Stimulated activated CD8-positive, alpha-beta memory T cell treated with anti-CD3 and anti-CD28 coated beads, Interleukin-15, amount 100 ng/mL, for 24 hours (primary cell): ENCODE measurements around the gene KCNQ5.

Experiments used
- DNase-seq: peaks from one replicate; pipeline ENCODE4 v3.0.0-alpha.2; 2020; ENCODE audit warnings: low read depth

KCNQ5 gene

DNA sequence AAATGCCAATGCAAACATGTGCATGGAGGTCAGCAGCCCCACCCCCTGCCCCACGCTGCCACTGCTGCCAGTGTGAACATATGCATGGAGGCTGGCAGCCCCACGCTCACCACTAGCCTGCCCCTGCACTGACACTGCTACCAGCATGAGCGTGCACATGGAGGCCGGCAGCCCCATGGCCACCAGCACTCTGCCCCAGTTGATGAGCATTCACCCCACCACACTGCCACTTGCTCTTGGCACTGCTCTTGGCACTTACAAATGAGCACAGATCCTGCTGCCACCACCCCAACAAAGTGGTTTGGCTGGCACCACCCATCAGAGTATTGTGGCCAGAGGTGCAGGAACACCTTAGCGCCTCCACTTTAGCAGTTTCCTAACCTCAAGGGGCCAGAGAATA, 429.3 kb downstream of the KCNQ5 start:
- DNase-seq = no peak

DNA sequence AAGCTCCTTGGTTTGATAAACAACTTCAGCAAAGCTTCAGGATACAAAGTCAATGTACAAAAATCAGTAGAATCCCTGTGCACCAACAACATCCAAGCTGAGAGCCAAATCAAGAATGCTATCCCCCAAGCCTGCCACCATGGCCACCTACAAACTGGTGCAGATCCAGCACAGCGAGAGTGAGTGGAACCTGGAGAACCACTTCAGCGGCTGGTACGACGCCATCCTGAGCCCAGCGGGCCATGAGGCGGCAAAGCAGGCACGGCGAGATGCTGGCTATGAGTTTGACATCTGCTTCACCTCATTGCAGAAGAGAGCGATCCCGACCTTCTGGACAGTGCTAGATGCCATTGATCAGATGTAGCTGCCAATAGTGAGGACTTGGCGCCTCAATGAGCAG, 433.1 kb downstream of the KCNQ5 start:
- no peak for DNase-seq

DNA sequence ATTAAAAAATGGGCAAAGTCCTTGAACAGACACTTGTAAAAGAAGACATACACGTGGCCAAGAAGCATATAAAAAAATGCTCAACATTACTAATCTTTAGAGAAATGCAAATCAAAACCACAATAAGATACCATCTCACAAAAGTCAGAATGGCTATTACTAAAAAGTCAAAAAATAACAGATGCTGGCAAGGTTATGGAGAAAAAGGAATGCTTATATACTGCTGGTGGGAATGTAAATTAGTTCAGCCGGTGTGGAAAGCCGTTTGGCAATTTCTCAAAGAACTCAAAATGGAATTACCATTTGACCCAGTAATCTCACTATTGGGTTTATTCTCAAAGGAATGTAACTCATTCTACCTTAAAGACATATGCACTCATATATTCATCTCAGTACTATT, 436.9 kb downstream of the KCNQ5 start:
- DNase-seq = no peak

DNA sequence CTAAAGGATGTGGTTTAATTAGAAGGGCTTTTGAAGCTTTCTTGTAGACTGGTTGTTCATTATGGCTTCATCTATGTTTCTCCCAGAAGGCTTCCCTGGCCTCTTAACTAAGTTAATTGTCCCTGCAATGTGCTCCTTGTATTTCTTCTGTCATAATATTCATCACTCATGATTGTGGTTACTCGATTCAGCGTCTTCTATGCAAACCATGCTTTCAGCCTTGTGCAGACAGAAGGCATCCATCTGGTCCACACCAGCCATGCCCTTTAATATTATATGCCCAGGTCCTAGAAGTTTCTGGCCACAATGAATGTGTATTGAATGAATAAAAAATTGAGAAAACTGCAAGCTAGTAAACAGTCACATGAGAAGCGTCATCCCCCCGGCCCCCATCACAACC, 440.3 kb downstream of the KCNQ5 start:
- no peak for DNase-seq

DNA sequence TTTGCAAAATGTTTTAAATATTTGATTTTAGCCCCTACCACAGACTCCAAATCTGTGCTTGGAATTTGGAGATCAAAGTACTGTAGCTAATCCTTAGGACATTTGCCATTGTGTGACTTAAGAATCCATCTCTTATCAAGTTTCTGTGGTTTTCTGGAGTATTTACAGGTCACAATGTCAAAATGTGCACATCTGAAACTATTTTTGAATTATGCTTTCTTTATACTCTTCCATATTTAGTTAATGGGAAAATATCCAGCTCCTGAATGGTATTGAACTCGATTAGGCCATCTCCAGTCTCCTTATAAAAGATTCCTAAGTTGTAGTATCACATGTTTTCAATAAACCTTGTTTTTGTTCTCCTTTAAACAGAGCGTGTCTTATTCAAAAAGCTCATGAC, 441.0 kb downstream of the KCNQ5 start:
- no peak for DNase-seq

DNA sequence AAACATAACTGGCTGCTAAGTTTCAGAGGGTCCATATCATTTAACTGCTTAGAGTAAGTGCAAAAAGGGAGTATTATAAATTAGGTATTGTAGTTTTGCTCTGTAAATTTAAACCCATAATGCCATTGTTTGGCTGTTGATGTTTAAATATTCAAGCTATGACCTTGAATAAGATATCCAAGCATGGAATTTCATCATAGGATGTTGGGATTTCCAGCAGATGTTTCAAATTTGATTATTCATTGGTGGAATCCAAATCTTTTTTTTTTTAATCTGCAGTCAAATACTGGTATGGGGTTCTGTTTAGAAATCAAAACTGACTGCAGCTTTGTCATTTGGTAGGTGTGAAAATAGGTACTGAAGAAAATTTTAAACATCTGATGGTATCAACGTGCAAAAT, 442.4 kb downstream of the KCNQ5 start:
- no peak for DNase-seq

DNA sequence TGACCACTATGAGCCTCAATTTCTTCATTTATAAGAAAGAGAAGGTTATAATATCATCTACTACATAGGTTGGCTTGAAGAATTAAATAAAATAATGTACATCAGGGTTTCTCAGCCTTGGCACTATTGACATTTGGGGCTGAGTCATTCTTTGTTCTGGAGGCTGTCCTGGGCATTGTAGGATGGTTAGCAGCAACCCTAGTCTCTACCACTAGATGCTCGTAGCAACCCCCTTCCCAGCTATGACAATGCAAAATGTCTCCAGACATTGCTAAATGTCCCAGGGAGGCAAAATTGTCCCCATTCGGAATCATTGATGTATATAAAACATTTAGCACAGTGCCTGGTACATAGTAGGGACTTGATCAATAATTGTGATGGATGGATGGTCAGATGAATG, 451.4 kb downstream of the KCNQ5 start:
- no peak for DNase-seq

DNA sequence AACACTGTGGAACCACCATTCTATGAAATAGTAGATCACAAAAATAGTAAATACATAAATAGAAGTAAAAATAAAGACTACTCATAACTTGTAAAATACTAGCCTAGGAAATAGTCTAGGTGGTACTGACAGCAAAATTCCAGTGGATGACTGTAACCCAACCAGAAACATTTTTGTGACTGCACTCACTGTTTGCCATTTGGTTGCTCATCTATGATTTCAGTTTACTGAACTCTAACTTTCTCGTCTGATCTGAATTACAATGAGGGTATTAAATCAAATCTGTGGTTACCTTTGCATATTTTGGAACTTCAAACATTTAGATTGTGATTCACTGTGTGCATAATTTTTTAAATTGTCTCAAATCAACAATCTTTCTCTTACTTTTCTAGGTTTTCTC, 452.3 kb downstream of the KCNQ5 start:
- no peak for DNase-seq

DNA sequence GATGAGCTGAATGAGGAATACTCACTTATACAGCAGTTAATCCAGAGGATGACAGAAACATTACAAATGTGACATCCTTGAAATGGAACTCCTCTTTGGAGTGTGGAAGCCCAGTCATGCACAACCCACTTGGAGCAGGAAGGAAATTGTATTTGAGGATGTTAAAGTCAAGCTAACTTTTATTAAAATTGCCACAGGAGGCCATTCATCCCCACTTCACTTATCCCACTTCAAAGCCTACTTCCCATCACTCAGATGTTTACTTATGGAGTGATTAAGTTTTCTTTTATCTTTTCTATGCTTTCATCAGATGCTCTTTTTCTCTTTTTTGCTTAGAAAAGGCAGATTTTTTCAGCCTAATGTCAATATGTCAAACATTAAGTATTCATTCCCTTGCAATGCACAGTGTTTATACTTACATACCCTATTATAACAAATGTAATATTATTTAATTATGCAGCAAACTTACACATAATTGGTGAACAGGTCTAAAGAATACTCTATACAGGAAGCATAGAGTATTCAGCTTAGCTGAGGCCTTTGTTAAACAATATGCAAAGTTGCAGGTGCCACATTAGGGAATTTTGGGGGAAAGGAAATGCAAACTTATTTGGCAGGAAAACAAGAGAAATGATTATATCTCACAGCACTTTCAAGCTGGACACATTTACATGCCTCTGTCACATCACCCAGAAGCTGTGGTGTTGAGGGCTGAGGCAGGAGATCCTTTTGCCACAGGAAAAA, 454.5 kb downstream of the KCNQ5 start:
- no peak for DNase-seq

DNA sequence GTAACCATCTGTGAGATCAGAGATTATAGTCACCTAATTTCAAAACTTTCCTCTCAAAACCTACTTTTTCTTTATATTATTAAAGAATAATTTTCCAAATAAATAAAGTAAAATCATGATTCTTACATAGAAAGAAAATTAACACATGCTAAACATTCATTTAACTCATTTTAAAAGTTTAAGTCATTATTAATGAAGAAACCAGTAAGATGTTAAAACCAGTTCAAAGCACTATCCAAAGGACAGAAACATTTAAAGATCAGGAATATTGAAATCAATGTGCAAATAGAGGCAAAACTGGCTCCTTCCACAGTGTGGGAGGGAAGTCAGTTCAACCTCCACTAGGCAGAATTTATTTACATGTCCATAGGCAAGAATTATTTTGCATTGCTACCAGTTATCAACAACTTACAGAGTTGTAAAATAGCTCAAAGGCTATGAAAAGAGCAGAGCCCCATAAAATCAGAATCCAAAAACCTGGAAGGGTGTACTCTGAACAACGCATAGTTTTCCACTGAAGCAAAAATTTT, 456.5 kb downstream of the KCNQ5 start:
- no peak for DNase-seq

DNA sequence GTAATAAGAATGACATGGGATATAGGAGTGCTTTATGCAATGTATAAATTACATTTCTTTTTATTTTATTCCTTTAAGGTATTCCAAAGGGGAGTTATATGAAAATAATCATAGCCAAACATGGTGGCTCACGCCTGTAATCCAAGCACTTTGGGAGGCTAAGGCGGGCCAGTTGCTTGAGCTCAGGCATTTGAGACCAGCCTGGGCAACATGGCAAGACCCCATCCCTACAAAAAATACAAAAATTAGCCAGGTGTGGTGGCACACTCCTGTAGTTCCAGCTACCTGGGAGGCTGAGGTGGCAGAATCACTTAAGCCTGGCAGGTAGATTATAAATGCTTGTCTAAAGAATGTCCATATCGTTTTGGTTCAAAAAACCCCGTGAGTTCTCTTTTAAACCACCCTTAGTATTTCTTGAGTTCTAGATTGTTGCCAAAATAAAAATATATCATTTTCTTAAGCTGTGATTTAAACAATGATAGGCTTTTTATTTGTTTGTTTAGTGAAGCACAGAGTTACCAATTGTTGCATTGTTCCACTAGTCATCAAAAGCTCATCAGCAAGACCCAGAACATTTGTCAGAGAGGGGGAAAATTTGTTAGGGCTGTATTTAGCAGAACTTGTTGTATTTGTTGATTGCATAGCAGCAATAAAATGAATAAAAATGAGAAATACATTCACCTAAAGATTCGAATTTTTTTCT, 457.2 kb downstream of the KCNQ5 start:
- DNase-seq = no peak

DNA sequence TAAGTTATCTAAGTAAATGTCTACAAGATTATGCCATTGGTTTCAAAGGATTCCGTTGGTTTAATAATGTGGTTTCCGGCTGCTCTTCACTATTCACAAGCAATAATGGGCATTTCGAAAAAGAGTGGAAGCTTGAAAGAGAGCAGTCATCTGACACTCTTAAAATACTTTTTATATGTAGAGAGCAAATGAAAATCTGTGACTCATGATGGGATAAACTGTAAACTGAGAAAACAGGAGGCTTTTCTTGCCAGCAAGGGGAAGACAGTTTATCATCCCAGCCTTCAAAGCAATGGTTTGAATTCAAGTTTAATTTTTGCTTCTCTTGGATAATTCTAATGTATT, 457.7 kb downstream of the KCNQ5 start:
- no peak for DNase-seq

DNA sequence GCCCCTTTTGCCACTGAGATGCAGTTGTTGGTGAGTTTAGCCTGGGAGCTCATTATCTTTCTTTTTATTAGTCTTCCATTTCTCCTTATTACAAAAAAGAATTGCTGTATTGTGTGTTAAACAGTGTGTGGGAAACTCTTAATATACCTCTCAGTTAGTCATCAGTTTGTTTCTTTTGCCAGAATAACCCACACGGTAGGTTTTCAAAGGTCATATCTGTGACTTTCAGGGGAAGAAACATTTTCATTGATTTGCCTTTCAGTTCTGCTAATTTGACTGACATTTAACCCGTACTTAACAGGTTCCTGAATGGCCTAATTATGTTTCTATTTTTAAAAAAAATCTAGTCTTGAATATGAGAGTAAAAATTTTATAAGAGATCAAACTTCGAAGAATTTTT, 458.1 kb downstream of the KCNQ5 start:
- DNase-seq = no peak

DNA sequence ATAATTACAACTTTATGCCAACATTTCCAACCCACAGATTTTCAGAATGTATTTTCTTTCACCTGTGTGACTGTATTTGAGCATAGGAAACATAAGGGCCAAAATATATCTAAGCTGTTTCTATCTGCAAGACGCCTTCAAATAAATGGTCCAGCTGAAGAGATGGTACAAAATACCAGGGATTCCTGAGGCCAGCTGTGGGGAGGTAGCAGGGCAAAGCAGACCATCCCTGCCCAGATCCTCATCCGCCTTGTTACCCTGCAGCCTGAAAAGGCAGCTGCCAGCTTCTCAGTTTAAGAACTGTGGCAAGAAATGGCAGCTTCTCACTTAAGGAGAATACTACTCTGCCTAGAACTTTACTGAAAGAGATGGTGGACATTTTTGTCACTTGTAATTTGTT, 460.1 kb downstream of the KCNQ5 start:
- DNase-seq = no peak

DNA sequence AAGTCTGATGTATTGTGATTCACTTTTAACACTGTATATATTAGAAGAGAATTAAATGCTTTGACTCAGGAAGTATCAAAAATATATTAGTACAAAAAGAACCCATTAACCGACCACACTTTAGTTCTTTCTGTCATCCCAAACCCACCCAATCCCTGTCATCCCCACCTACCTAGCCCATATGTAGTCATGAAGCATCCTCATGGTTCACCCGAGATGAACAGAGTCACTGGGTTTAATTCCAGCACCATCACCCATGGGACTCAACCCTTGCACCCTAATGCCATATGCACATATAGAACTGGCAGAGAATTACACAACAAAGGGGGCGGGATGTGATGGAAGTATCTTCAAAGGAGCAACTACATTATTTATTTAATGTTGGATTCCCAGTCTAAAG, 462.0 kb downstream of the KCNQ5 start:
- no peak for DNase-seq

DNA sequence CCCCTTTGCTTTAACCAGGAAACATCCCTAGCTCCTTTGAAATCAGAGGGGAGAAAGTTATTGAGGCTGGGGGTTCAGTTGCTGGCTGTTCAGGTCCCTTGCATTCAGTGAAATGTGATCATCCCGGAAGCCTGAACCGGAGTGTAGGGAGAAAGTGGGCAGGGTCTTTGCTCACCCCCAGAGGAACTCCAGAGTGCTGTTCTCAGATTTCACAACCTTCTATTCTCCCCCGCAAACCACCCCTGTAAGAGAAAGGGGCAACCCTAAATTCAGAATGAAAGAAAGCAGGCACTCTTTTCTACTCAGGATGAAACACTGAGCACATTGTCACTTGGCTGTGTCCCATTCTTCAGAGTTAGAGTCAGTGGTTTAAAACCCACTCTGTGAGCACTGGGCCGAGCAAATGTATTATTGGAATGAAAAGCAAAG, 463.6 kb downstream of the KCNQ5 start:
- no peak for DNase-seq

DNA sequence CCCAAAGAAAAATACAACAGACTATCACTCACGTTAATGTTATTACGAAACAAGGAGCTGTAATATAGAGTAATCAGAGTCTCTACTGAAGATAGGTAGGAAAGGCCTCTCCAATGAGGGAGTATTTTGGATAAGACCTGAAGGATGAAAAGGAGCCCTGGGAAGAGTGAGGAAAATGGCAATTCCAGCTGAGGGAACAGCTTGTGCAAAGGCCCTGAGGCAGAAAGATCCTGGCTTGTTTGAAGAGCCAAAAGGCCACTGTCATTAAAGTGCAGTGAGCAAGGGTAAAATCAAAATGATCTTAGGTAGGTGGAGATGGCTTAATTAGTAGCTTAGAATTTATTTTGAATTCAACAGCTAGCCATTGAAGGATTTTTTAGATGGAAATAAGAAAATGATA, 464.9 kb downstream of the KCNQ5 start:
- no peak for DNase-seq

DNA sequence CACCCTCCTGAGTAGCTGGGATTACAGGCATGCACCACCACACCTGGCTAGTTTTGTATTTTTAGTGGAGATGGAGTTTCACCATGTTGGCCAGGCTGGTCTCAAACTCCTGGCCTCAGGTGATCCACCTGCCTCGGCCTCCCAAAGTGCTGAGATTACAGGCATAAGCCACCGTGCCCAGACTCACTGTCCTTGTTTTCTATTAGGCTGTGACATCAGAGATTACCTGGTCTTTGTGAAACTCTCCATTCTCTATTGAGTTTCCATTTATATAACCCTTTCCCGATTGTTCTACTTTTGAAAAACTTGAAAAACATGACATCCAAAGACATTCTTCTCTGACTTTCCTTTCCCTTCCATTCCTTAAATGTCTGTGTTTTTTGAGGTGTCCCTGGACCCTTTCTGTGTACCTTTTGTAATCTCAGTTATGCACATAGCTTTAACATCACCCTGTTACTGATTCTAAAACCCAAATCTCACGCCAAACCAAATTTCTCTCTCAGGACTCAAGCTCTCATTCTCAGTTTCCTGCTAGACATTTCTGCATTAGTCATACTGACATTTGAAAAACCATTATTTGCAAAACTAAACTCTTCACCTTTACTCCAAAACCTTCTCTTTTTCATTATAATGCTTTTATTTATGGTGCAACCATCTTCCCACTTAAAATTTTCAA, 466.4 kb downstream of the KCNQ5 start:
- no peak for DNase-seq

DNA sequence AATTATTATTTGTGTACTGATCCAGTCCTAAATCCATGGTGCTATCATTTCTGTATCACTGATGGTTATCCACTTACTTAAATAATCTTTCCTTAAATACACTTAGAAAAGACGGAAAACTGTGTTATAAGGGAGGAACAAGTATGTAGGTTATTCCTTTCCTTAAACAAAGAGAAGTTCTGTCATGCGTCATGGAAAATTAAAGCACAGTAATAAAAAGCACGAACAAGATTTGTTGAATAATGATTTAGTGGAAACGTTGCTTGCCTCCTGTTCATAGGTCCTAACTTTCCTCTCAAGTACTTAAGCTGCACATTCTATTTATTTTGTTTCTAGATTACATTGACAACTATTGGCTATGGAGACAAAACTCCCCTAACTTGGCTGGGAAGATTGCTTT, 483.1 kb downstream of the KCNQ5 start:
- no peak for DNase-seq

DNA sequence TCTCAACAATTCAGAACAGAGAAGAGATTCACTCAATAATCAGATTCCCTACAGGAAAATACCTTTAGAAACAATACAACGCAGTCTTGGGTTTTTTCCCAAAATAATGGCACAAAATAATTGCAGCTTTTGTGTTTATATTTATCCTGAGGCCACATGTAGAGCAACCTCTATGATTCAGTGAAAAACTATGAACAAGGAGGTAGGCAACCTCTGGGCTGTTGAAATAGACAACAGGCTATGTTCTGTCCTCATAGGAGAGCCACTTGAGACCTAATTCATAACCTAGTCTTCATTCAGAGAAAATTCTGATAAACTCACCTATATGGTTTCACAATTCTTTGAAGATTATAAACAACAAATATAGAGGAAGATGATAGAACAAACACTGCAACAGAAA, 485.2 kb downstream of the KCNQ5 start:
- DNase-seq = no peak

DNA sequence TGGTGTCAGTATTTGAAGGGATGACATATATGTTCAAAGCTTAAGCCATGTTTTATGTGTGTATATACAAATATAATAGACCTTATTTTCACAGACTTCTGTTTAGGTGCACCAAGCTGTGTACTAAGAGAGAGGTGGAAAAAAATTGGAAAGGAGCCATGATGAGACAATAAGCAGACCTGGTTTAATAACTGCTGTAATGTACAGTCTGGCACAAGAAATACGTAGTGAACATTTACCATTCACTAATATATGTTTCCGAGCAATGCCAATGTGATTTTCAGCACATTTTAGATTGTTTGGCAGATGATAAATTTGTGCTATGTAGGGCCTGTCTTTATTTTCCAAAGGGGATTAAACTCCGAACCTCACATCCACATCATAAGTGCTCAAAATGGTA, 487.1 kb downstream of the KCNQ5 start:
- DNase-seq = no peak

DNA sequence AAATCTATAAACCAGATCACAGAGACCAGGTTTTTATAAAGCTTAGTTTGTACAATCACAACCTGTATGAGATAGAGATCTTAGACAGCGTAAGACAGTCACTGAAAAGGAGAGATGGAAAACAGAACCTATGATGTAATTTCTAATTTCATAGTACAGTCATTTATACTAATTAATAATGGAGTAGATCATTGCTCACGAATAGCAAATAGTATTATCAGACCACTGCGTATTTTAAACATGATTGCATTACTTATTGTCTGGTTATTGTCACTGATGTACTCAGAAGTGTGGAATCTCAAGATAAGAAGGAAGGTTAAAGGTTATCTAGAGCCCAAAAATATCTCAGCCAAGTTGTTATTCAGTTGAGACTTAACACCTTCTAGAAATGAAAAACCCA, 487.8 kb downstream of the KCNQ5 start:
- no peak for DNase-seq

DNA sequence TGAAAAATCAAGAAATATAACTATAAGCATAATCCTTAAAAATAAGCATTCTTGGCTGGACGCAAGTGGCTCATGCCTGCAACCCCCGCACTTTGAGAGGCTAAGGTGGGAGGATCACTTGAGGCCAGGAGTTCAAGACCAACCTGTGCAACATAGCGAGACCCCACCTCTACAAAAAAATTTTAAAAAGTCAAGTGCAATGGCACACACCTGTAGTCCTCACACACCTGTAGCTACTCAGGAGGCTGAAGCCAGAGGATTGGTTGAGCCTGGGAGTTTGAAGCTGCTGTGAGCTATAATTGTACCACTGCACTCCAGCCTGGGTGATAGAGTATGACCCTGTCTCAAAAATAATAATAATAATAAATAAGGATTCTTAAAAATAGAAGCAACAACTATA, 494.5 kb downstream of the KCNQ5 start:
- DNase-seq = no peak
